GM08714 (cell line): Measurements from ENCODE around the gene TCOF1.

Experiments used
- H3K4me3 ChIP-seq: fragments of 200-500 bp; sonication (Bioruptor generic); 2 replicates; pipeline ENCODE4 v1.5.1; 2014; ENCODE audit warnings: mild to moderate bottlenecking, low read length, inconsistent platforms
- ZNF274 ChIP-seq: IDR thresholded peaks from 2 replicates; pipeline ENCODE4 v1.6.1; 2012; ENCODE audit warnings: mild to moderate bottlenecking, low read depth, low read length

TCOF1 gene

GRCh38 chr5:150397146-150397781 is 39.8 kb downstream of the TCOF1 start:
- no peak for TF ChIP-seq ZNF274
- no peak overlapping the region for H3K4me3 ChIP-seq

- TF ChIP-seq ZNF274: no peak
- H3K4me3 ChIP-seq: no peak overlapping the region
Observed at GRCh38 chr5:150397782-150398721, 40.6 kb downstream of the TCOF1 start.

- TF ChIP-seq ZNF274: no peak
- H3K4me3 ChIP-seq: no peak overlapping the region
Observed at GRCh38 chr5:150398722-150399523, 41.4 kb downstream of the TCOF1 start.

GRCh38 chr5:150399524-150400211 is 42.2 kb downstream of the TCOF1 start:
- no peak for TF ChIP-seq ZNF274
- no peak overlapping the region for H3K4me3 ChIP-seq

- TF ChIP-seq ZNF274: no peak
- no peak overlapping the region for H3K4me3 ChIP-seq
Observed at GRCh38 chr5:150400316-150401075, 43.0 kb downstream of the TCOF1 start.

- TF ChIP-seq ZNF274: no peak
Observed at GRCh38 chr5:150401076-150401375, 43.5 kb downstream of the TCOF1 start.

GRCh38 chr5:150401376-150402228 is 44.1 kb downstream of the TCOF1 start:
- no peak overlapping the region for H3K4me3 ChIP-seq
- TF ChIP-seq ZNF274: no peak

More at GRCh38 chr5:150401076-150401375, 43.5 kb downstream of the TCOF1 start:
- H3K4me3 ChIP-seq: no peak overlapping the region

GRCh38 chr5:150402229-150402773 is 44.8 kb downstream of the TCOF1 start:
- TF ChIP-seq ZNF274: no peak
- no peak overlapping the region for H3K4me3 ChIP-seq

- H3K4me3 ChIP-seq: no peak overlapping the region
- TF ChIP-seq ZNF274: no peak
Observed at GRCh38 chr5:150402901-150403342, 45.4 kb downstream of the TCOF1 start.

- no peak for TF ChIP-seq ZNF274
- H3K4me3 ChIP-seq: no peak overlapping the region
Observed at GRCh38 chr5:150404121-150404520, 46.6 kb downstream of the TCOF1 start.

- no peak overlapping the region for H3K4me3 ChIP-seq
- TF ChIP-seq ZNF274: no peak
Observed at GRCh38 chr5:150404535-150404934, 47.0 kb downstream of the TCOF1 start.

- no peak overlapping the region for H3K4me3 ChIP-seq
- TF ChIP-seq ZNF274: no peak
Observed at GRCh38 chr5:150404941-150405816, 47.7 kb downstream of the TCOF1 start.
